Esophagus (tissue), 2 donors: Measurements from ENCODE around the gene TMEM18. TPM values are rescaled to one million over a fixed set of nuclear protein-coding genes. Genes with fewer than 3 reads are reported as not detected.

Experiments used
- H3K27ac ChIP-seq, 2 donors: one replicate each; pipeline ENCODE4 v1.5.1; 2013; ENCODE audit warnings: low read depth in 2 of 2, mild to moderate bottlenecking in 2 of 2, inconsistent platforms in 1 of 2, low read length in 1 of 2, moderate library complexity in 1 of 2
- H3K27me3 ChIP-seq, 2 donors: one replicate each; pipeline ENCODE4 v1.6.1; 2013; ENCODE audit warnings: low read length in 2 of 2, control low read depth in 1 of 2, mild to moderate bottlenecking in 1 of 2; ENCODE audit not compliant: insufficient read depth in 2 of 2, control insufficient read depth in 1 of 2
- H3K36me3 ChIP-seq, 2 donors: one replicate each; pipeline ENCODE4 v1.6.1; 2013; ENCODE audit warnings: low read length in 1 of 2; ENCODE audit not compliant: control insufficient read depth in 2 of 2, insufficient read depth in 2 of 2
- H3K4me1 ChIP-seq, 2 donors: one replicate each; pipeline ENCODE4 v1.6.1; 2013; ENCODE audit warnings: low read length in 1 of 2; ENCODE audit not compliant: control insufficient read depth in 2 of 2, insufficient read depth in 2 of 2
- H3K4me3 ChIP-seq, 2 donors: one replicate each; pipeline ENCODE4 v1.5.1; 2013; ENCODE audit warnings: low read length in 2 of 2, mild to moderate bottlenecking in 2 of 2, low read depth in 1 of 2, moderate library complexity in 1 of 2
- H3K9me3 ChIP-seq, 2 donors: one replicate each; pipeline ENCODE4 v1.6.1; 2013; ENCODE audit warnings: mild to moderate bottlenecking in 2 of 2, low read depth in 1 of 2, low read length in 1 of 2, moderate library complexity in 1 of 2; ENCODE audit not compliant: control insufficient read depth in 2 of 2, insufficient read depth in 1 of 2
- WGBS, 2 donors: extraction: QIAGEN DNeasy Blood & Tissue Kit; methylation state at CpG; one replicate each; pipeline ENCODE4 v1.1.7; 2013; 5-methylcytosine and 5-hydroxymethylcytosine counted together
- polyA plus RNA-seq, 2 donors: library from polyadenylated mRNA; stranded (reverse); fragments of 200-250 nt; gene quantifications; one replicate each; pipeline ENCODE4 v1.2.3, GENCODE V29; 2013
- donor health status: healthy with polysubstance abuse.
- donor health status: Bipolar disorder and iron deficiency.

The TMEM18 gene
- polyA plus RNA-seq, 2 donors, result 20.5 to 21.6 TPM

DNA sequence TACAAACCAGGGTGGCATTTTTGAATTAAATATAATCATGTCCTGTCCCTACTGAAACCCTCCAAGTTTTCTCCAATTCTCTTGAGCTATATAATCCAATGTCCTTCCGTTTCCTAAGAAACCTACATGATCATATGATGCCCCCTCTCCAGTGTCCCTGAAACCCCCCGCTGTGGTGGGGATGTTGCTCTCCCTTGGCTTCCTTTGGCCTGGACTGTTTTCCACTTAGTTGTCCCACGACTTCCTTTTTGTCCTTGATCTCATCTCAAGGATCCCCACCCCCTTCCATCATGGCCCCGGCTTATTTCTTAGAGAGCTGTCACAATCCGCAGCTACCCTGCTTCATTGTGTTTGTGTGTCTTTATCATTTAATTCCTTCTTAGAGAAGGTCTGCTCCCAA, 43.8 kb downstream of the TMEM18 start:
- Histone ChIP-seq H3K4me3 (no peak overlapping the region), H3K36me3 (no peaks in the 10 kb centered on the region), H3K27me3 (no peaks in the 10 kb centered on the region), H3K27ac (no peak overlapping the region), H3K4me1 (peaks cover 3 to 12% of the 10 kb centered on the region in 2 donors), H3K9me3 (peaks cover 0 to 6% of the 10 kb centered on the region in 2 donors)
- WGBS, 2 donors, result 79 to 80% methylated on average over 5 of the region's 5 CpGs

DNA sequence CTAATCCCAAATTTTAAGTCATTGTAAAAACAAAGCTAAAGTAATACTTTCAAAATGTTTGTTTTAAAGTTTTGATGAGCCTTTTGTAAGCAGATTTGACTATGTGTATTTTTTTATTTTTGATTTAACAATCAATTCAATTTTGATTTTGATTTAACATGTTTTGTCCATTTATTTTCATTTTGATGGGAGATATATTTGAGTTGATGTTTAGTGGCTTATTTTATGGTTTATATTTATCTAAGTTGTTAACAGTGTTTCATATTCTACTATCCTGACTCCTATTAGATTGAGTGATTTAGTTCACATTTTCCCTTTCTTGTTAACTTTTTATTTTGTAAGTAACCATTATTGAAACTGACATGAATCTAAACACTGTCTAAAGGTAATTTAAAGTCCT, 44.7 kb downstream of the TMEM18 start:
- Histone ChIP-seq H3K27ac (no peak overlapping the region), H3K9me3 (peaks cover 2 to 6% of the 10 kb centered on the region in 2 donors), H3K4me3 (no peak overlapping the region), H3K36me3 (no peaks in the 10 kb centered on the region), H3K4me1 (peaks cover 3 to 12% of the 10 kb centered on the region in 2 donors), H3K27me3 (no peaks in the 10 kb centered on the region)

GRCh38 chr2:631741-632140, 45.5 kb downstream of the TMEM18 start:
- Histone ChIP-seq H3K27me3 (no peaks in the 10 kb centered on the region), H3K4me3 (no peak overlapping the region), H3K4me1 (peaks cover 1 to 11% of the 10 kb centered on the region in 2 donors), H3K9me3 (peaks cover 2 to 5% of the 10 kb centered on the region in 2 donors), H3K27ac (no peak overlapping the region), H3K36me3 (no peaks in the 10 kb centered on the region)
- WGBS, 2 donors, result 87 to 93% methylated on average over 1 of the region's 1 CpG

- no peaks in the 10 kb centered on the region for H3K36me3 ChIP-seq
- H3K4me3 ChIP-seq, result no peak overlapping the region
- no peaks in the 10 kb centered on the region for H3K27me3 ChIP-seq
- H3K9me3 ChIP-seq, result peaks cover 0 to 2% of the 10 kb centered on the region in 2 donors
- 0 to 27% methylated on average over 1 of the region's 1 CpG for WGBS, 2 donors
- peaks cover 0 to 4% of the 10 kb centered on the region in 2 donors for H3K4me1 ChIP-seq
- H3K27ac ChIP-seq, result no peak overlapping the region
Measured at GRCh38 chr2:630451-631320, 46.5 kb downstream of the TMEM18 start.

- Histone ChIP-seq H3K27ac (no peak overlapping the region), H3K4me3 (no peak overlapping the region), H3K4me1 (peaks cover 0 to 3% of the 10 kb centered on the region in 2 donors), H3K36me3 (no peaks in the 10 kb centered on the region), H3K9me3 (peaks cover 0 to 2% of the 10 kb centered on the region in 2 donors), H3K27me3 (no peaks in the 10 kb centered on the region)
- WGBS, 2 donors, result 39 to 64% methylated on average over 2 of the region's 2 CpGs
Measured at GRCh38 chr2:629961-630360, 47.2 kb downstream of the TMEM18 start.

DNA sequence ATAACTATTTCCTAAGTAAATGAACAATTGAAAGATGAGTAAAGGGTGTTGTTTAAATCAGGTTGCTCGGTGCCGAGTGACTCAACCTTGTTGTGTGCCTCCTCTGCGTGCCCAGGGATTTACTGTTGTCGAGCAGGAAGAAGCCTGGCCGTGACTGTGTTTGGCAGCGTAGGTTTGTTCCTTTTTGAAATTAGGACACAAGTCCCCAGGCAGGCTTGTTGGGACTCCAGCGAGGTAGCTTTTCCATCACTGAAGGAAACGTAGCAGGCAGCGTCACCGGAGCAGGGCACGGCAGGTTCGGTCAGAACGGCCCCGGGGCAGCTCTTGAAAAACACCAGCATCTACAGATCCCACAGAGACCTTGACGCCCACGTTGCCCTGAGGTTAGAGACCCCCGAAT, 48.6 kb downstream of the TMEM18 start:
- 46 to 63% methylated on average over 17 of the region's 17 CpGs for WGBS, 2 donors
- peak overlapping the region; percentile 88 to 95 for H3K27ac ChIP-seq
- H3K4me3 ChIP-seq, result peak overlapping the region; percentile 21 to 44

GRCh38 chr2:627926-628560, 49.2 kb downstream of the TMEM18 start:
- H3K27ac ChIP-seq, result peak overlapping the region; percentile 57 to 87
- WGBS, 2 donors, result 85 to 86% methylated on average over 13 of the region's 13 CpGs
- no peaks in the 10 kb centered on the region for H3K27me3 ChIP-seq

More for the DNA sequence above, 48.6 kb downstream of the TMEM18 start:
- H3K36me3 ChIP-seq, result no peaks in the 10 kb centered on the region
- H3K9me3 ChIP-seq, result peaks cover 0 to 2% of the 10 kb centered on the region in 2 donors
- no peaks in the 10 kb centered on the region for H3K4me1 ChIP-seq
- H3K27me3 ChIP-seq, result no peaks in the 10 kb centered on the region

GRCh38 chr2:627340-627709, 49.9 kb downstream of the TMEM18 start:
- Histone ChIP-seq H3K4me3 (no peak overlapping the region), H3K27me3 (no peaks in the 10 kb centered on the region), H3K4me1 (no peaks in the 10 kb centered on the region), H3K9me3 (peaks cover 0 to 2% of the 10 kb centered on the region in 2 donors), H3K36me3 (no peaks in the 10 kb centered on the region), H3K27ac (no peak overlapping the region)
- 94 to 95% methylated on average over 9 of the region's 9 CpGs for WGBS, 2 donors

More at GRCh38 chr2:627926-628560, 49.2 kb downstream of the TMEM18 start:
- Histone ChIP-seq H3K4me1 (no peaks in the 10 kb centered on the region), H3K9me3 (peaks cover 0 to 2% of the 10 kb centered on the region in 2 donors), H3K4me3 (no peak overlapping the region), H3K36me3 (no peaks in the 10 kb centered on the region)

GRCh38 chr2:626491-627339, 50.5 kb downstream of the TMEM18 start:
- Histone ChIP-seq H3K36me3 (no peaks in the 10 kb centered on the region), H3K27ac (no peak overlapping the region), H3K4me1 (no peaks in the 10 kb centered on the region), H3K9me3 (peaks cover 0 to 2% of the 10 kb centered on the region in 2 donors), H3K27me3 (no peaks in the 10 kb centered on the region), H3K4me3 (no peak overlapping the region)
- 86 to 89% methylated on average over 14 of the region's 14 CpGs for WGBS, 2 donors
